Lower leg skin (tissue), 4 donors: ENCODE measurements around the gene MYO7A. TPM values are rescaled to one million over a fixed set of nuclear protein-coding genes. Genes with fewer than 3 reads are reported as not detected.
A peak's percentile ranks its signal among the peaks of the same experiment; 100 is the strongest.

Source experiments
- DNase-seq, 2 donors: peaks; one replicate each; pipeline ENCODE4 v3.0.0-alpha.2; 2019; ENCODE audit warnings: low spot score in 2 of 2
- H3K4me3 ChIP-seq: fragments of 200-600 bp; sonication (generic); 2 replicates; pipeline ENCODE4 v1.5.1; 2017; ENCODE audit warnings: mild to moderate bottlenecking, low read depth; ENCODE audit not compliant: poor library complexity, severe bottlenecking
- POLR2A ChIP-seq, 2 donors: fragments of 450-650 bp; IDR thresholded peaks; one replicate each; pipeline ENCODE4 v1.6.1; 2016 to 2017; ENCODE audit warnings: antibody characterized with exemption in 2 of 2, mild to moderate bottlenecking in 1 of 2, moderate library complexity in 1 of 2
- WGBS, 2 donors: methylation state at CpG; one replicate each; pipeline ENCODE4 v1.1.5; 2018; 5-methylcytosine and 5-hydroxymethylcytosine counted together
- intact Hi-C: fragments of 100-400 bp; cut with DNase I; formaldehyde crosslinking; loops from one replicate; pipeline ENCODE4 v1.15.0; 2023; ENCODE audit warnings: low total_unique reads
- total RNA-seq, 4 donors: library from RNA; depleted of rRNA; stranded (reverse); fragments of >200 nt; gene quantifications; one replicate each; pipeline ENCODE4 v1.1.0, GENCODE V29; 2016
- TF ChIP-seq, protein P1 (sequence below), 3 donors: fragments of 450-650 bp; IDR thresholded peaks; one replicate each; pipeline ENCODE4 v1.5.1; 2016; ENCODE audit warnings: antibody characterized with exemption in 3 of 3, mild to moderate bottlenecking in 3 of 3, moderate library complexity in 2 of 3

Gene MYO7A
- total RNA-seq, 4 donors from 2014 or later = 0.69 to 2.1 (median 1.4) TPM

DNA sequence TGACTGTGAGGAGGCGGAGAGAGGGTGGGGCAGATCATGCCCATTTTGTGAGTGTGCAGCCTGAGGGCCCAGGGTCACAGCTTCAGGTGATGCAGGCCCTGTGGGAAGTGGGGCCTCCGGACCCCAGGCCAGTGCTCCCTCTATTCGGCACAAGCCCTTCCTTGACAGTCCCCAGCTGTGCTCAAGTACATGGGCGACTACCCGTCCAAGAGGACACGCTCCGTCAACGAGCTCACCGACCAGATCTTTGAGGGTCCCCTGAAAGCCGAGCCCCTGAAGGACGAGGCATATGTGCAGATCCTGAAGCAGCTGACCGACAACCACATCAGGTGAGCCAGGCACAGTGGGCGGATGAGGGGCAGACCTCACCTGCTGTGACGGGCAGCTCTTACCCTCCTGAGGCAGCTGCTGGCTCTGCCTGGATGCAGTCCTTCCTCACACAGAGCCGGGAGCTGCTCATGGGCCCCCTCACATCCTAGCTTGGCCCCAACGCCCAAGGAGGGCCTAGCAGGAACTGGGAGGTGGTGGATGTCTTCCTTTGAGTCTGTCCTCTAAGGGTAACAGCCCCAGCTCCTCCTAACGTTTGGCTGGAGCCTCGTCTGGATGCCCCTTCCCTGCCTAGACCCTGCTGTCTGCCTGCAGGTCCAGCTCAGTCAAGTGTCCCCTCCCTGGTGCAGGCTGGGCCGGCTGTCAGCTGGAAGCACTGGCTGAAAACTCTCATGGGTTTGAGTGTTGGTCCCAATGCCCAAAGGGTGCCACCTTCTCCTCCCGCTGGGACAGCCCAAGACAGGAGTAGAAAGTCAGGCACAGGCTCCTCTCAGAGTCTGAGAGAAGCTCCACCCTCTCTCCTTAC lies 76.1 kb downstream of the MYO7A start:
- intact Hi-C loops = no loop called here
- 83 to 94% methylated on average over 16 of the region's 20 CpGs for WGBS, 2 donors
- TF ChIP-seq POLR2A (IDR thresholded peaks at IDR 0.05) = no peak
- TF ChIP-seq, protein P1, sequence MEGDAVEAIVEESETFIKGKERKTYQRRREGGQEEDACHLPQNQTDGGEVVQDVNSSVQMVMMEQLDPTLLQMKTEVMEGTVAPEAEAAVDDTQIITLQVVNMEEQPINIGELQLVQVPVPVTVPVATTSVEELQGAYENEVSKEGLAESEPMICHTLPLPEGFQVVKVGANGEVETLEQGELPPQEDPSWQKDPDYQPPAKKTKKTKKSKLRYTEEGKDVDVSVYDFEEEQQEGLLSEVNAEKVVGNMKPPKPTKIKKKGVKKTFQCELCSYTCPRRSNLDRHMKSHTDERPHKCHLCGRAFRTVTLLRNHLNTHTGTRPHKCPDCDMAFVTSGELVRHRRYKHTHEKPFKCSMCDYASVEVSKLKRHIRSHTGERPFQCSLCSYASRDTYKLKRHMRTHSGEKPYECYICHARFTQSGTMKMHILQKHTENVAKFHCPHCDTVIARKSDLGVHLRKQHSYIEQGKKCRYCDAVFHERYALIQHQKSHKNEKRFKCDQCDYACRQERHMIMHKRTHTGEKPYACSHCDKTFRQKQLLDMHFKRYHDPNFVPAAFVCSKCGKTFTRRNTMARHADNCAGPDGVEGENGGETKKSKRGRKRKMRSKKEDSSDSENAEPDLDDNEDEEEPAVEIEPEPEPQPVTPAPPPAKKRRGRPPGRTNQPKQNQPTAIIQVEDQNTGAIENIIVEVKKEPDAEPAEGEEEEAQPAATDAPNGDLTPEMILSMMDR (IDR thresholded peaks at IDR 0.05) = no peak
- no peak overlapping the region for H3K4me3 ChIP-seq
- DNase-seq = peak in 1 of 2 donors; percentile 80

DNA sequence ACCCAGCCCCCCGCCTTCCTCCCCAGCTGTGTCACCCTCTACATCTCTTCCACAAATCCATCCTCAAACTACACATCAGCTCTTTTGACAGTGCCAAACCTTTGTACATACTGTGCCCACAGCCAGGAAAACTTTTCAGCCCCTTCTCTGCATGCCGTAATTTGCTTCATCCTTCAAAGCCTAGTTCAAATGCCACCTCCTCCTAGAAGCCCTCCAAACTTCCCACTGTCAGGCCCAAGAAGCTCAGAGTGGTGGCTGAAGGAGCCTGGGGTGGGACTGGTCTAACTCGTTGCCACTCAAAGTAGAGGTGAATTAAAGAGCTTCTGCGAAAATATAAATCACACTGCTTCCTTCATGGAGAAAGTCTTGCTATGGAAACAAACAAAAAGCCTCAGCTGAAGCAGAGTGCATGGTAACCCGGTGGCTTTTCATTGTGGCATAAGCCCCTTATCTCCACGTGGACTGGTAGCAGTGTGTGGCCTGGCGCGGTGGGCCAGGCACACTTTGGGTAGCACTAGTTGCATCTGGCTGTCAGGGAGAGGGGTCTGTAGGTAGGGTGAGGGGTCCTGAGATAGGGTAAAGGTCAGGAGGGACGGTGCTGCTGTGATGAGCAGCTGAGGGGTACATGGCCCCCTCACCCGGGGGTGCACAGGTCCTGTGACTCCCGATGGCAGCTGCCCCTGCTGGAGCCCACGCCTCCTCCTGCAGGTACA lies 76.9 kb downstream of the MYO7A start:
- intact Hi-C loops = no loop called here
- no peak overlapping the region for H3K4me3 ChIP-seq
- DNase-seq = no peak
- WGBS, 2 donors = 82 to 91% methylated on average over 11 to 12 of the region's 12 CpGs
- no peak for TF ChIP-seq POLR2A (IDR thresholded peaks at IDR 0.05)
- TF ChIP-seq, protein P1 (IDR thresholded peaks at IDR 0.05) = no peak

DNA sequence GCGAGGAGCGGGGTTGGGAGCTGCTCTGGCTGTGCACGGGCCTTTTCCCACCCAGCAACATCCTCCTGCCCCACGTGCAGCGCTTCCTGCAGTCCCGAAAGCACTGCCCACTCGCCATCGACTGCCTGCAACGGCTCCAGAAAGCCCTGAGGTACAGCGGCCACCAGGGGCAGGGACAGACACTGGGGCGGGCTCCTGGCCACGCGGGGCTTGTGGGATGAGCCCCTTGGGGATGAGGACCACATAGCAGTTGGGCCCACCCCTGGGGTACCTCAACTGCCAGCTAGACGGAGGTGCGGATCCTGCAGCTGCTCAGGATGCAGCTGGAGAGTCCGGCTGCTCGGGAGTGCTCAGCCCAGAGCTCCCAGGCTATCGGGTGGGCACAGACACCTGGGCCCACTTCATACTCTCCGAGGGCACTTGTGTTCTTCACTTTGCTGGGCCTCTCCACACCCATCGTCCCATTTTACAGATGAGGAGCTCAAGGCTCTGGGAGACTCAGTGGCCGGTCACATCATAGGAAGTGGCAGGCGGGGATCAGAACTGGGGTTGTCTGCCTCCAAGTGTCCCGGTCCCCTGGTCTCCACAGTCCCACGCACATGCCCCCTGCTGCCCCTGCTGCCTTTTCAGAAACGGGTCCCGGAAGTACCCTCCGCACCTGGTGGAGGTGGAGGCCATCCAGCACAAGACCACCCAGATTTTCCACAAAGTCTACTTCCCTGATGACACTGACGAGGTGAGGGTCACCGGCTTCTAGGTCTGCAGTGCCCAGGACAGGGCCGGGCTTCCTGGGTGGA lies 77.6 kb downstream of the MYO7A start:
- H3K4me3 ChIP-seq = no peak overlapping the region
- peak in 1 of 2 donors; percentile 73 for DNase-seq
- TF ChIP-seq, protein P1 (IDR thresholded peaks at IDR 0.05) = no peak
- no peak for TF ChIP-seq POLR2A (IDR thresholded peaks at IDR 0.05)
- intact Hi-C loops = no loop called here
- WGBS, 2 donors = 87 to 89% methylated on average over 20 to 30 of the region's 30 CpGs

DNA sequence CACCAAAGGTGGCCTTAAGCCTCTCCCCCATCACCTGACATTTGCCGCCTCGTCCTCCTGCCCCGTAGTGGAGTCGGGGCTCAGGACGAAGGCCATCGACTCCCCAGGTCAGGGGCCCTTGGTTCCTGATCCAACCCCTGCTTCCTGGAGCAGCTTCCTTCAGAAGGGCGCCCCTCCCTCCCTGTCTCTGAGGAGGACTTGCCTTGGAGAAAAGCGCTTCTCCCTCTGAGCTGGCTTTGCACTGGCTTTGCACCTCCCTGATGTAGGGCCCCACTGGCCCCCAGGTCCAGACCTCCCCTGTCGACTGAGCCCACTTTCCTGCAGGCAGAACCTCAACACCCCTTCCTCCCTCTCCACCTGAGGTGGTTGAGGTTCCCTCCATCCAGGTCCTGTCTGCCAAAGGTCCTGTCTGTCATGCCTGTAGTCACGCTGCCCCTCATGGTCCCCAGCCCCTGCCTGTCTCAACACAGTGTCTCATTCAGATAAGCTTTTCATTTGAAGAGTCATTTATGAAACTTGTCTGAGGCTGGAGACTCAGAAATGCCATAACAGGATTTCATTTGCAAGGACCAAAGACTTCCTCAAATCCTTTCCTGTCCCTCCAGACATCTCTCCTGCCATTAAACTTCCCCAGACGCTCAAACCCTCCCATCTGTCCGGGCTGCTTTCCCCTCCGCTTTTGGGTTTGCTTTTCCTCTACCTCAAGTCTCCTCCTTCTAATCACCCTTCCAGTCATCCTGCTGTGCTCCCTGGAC lies 78.4 kb downstream of the MYO7A start:
- TF ChIP-seq, protein P1 (IDR thresholded peaks at IDR 0.05) = no peak
- no peak for TF ChIP-seq POLR2A (IDR thresholded peaks at IDR 0.05)
- H3K4me3 ChIP-seq = no peak overlapping the region
- intact Hi-C loops = no loop called here
- WGBS, 2 donors = 72 to 83% methylated on average over 13 of the region's 13 CpGs
- DNase-seq = peak in 1 of 2 donors; percentile 58

DNA sequence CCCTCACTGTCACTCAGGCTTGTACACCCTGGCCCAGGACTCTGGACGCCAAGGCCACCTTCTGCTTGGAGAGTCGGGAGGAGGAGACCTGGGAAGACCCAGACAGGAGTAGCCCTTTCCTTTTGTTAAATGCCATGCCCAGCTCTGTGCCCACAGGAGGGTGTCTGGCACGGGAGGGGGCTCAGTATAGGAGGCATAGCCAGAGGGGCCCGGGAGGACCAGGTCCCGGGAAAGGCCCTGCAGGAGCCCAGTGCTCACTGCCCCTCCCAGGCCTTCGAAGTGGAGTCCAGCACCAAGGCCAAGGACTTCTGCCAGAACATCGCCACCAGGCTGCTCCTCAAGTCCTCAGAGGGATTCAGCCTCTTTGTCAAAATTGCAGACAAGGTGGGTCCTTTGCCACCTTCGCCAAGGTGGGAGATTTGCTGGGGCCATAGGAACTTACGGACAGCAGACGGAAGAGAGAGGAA lies 79.0 kb downstream of the MYO7A start:
- H3K4me3 ChIP-seq = no peak overlapping the region
- TF ChIP-seq POLR2A (IDR thresholded peaks at IDR 0.05) = no peak
- 85 to 87% methylated on average over 9 to 10 of the region's 10 CpGs for WGBS, 2 donors
- intact Hi-C loops = no loop called here
- peak in 1 of 2 donors; percentile 46 for DNase-seq
